Measurements from ENCODE around the gene ATF4.

- TF ChIP-seq GATA3 (IDR thresholded peaks at IDR 0.05; ENCODE audit: low read depth, low read length) (no peak), GATA2 (IDR thresholded peaks at IDR 0.05; ENCODE audit: low read depth, low read length) (no peak)
Observed at GRCh38 chr22:39481054-39481453, 39.3 kb upstream of the ATF4 start.

All from SH-SY5Y (cell line).